GM19463 (cell line): ENCODE data around the gene HOOK1.
A peak's percentile ranks its signal among the peaks of the same experiment; 100 is the strongest.
"Not testable (repeated sequence)": the region's sequence is repeated elsewhere in the genome, so short reads cannot be mapped to it uniquely, and the experiment has no call there.

ENCODE experiments used
- ATAC-seq: cut with Tn5 transposase; IDR thresholded peaks from one replicate; pipeline ENCODE4 v1.9.1; 2021; ENCODE audit warnings: mild to moderate bottlenecking, moderate library complexity; ENCODE audit not compliant: unreplicated experiment

Gene HOOK1

GRCh38 chr1:59819566-59820438 lies 5.1 kb downstream of the HOOK1 start:
- ATAC-seq: peak; percentile 58

- ATAC-seq: no peak
These were observed 12.4 kb downstream of the HOOK1 start for GRCh38 chr1:59827055-59827643.

GRCh38 chr1:59828160-59828559 lies 13.4 kb downstream of the HOOK1 start:
- ATAC-seq: no peak

GRCh38 chr1:59831529-59831928 lies 16.8 kb downstream of the HOOK1 start:
- ATAC-seq: no peak

GRCh38 chr1:59833022-59833421 lies 18.3 kb downstream of the HOOK1 start:
- no peak for ATAC-seq

- ATAC-seq: no peak
These were observed 19.2 kb downstream of the HOOK1 start for GRCh38 chr1:59833991-59834390.

GRCh38 chr1:59837857-59838256 lies 23.1 kb downstream of the HOOK1 start:
- ATAC-seq: not testable (repeated sequence)

- ATAC-seq: no peak
These were observed 30.3 kb downstream of the HOOK1 start for GRCh38 chr1:59845091-59845490.

- ATAC-seq: no peak
These were observed 31.6 kb downstream of the HOOK1 start for GRCh38 chr1:59846209-59846894.

GRCh38 chr1:59846895-59847282 lies 32.1 kb downstream of the HOOK1 start:
- no peak for ATAC-seq

- ATAC-seq: no peak
These were observed 37.4 kb downstream of the HOOK1 start for GRCh38 chr1:59852117-59852516.

GRCh38 chr1:59855297-59855696 lies 40.5 kb downstream of the HOOK1 start:
- not testable (repeated sequence) for ATAC-seq

GRCh38 chr1:59856725-59857338 lies 42.1 kb downstream of the HOOK1 start:
- no peak for ATAC-seq

- ATAC-seq: no peak
These were observed 43.1 kb downstream of the HOOK1 start for GRCh38 chr1:59857679-59858354.

- ATAC-seq: peak; percentile 62
These were observed 51.7 kb downstream of the HOOK1 start for GRCh38 chr1:59866462-59866861.

GRCh38 chr1:59871746-59872145 lies 57.0 kb downstream of the HOOK1 start:
- no peak for ATAC-seq

- no peak for ATAC-seq
These were observed 62.4 kb downstream of the HOOK1 start for GRCh38 chr1:59877108-59877682.

- ATAC-seq: no peak
These were observed 63.6 kb downstream of the HOOK1 start for GRCh38 chr1:59878370-59878769.

- peak; percentile 47 for ATAC-seq
These were observed 64.8 kb downstream of the HOOK1 start for GRCh38 chr1:59879574-59879973.

GRCh38 chr1:59879996-59880505 lies 65.3 kb downstream of the HOOK1 start:
- ATAC-seq: no peak
